Right lobe of liver (tissue), 6 donors: Measurements from ENCODE around the gene PFDN2. TPM values are rescaled to one million over a fixed set of nuclear protein-coding genes. Genes with fewer than 3 reads are reported as not detected.

Source experiments
- ATAC-seq, 4 donors: fragments of 200-7000 bp; cut with Tn5 transposase; one replicate each; pipeline ENCODE4 v1.9.1; 2020; ENCODE audit warnings: mild to moderate bottlenecking in 4 of 4, moderate library complexity in 4 of 4
- DNase-seq, 3 donors: peaks; one replicate each; pipeline ENCODE4 v3.0.0-alpha.2; 2020
- H3K27ac ChIP-seq, 3 donors: fragments of 200-600 bp; one replicate each; pipeline ENCODE4 v1.8.0; 2022
- H3K27me3 ChIP-seq, 2 donors: fragments of 200-600 bp; one replicate each; pipeline ENCODE4 v1.8.0; 2022
- H3K36me3 ChIP-seq, 4 donors: fragments of 200-600 bp; sonication (generic) in 1 of 4; one replicate each; pipeline versions ENCODE4 v1.5.1 to v1.8.0; 2017 to 2022; ENCODE audit warnings: control low read depth in 1 of 4
- H3K4me1 ChIP-seq, 4 donors: fragments of 200-600 bp; sonication (generic) in 1 of 4; one replicate each; pipeline versions ENCODE4 v1.5.1 to v1.8.0; 2017 to 2022; ENCODE audit warnings: control low read depth in 1 of 4
- H3K4me3 ChIP-seq, 3 donors: fragments of 200-600 bp; one replicate each; pipeline ENCODE4 v1.8.0; 2022
- H3K9me3 ChIP-seq, 4 donors: fragments of 200-600 bp; sonication (generic) in 1 of 4; one replicate each; pipeline versions ENCODE4 v1.5.1 to v1.8.0; 2017 to 2022; ENCODE audit warnings: control low read depth in 1 of 4
- POLR2A ChIP-seq: fragments of 450-650 bp; IDR thresholded peaks from one replicate; pipeline ENCODE4 v1.6.1; 2017; ENCODE audit warnings: antibody characterized with exemption, mild to moderate bottlenecking
- WGBS: methylation state at CpG from one replicate; pipeline ENCODE4 v1.1.6; 2018; ENCODE audit warnings: low coverage, low lambda C conversion rate; ENCODE audit not compliant: insufficient coverage; ENCODE audit errors: missing lambda C conversion rate; 5-methylcytosine and 5-hydroxymethylcytosine counted together
- intact Hi-C, 2 donors: fragments of 100-400 bp; cut with DNase I; formaldehyde crosslinking; loops; one replicate each; pipeline versions ENCODE4 v1.11.2 to v1.14.1; 2022
- total RNA-seq, 6 experiments: library from RNA; depleted of rRNA in 2 of 6; stranded (reverse); fragments of >200 nt in 2 of 6; fragmentation: NEBNext Ultra II Directional in 3 of 6; extraction: Animal tissue kit (Norgen Biotek cat#: 25700) in 3 of 6; gene quantifications; one replicate each; pipeline versions ENCODE4 v1.1.0 to v1.2.4, GENCODE V29; 2016 to 2023
- TF ChIP-seq, protein P1 (sequence below), 4 donors: fragments of 200-600 bp in 3 of 4; fragments of 450-650 bp in 1 of 4; IDR thresholded peaks; one replicate each; pipeline versions ENCODE4 v1.5.1 to v1.8.0; 2016 to 2022; ENCODE audit warnings: antibody characterized with exemption in 4 of 4, mild to moderate bottlenecking in 2 of 4
- donor health status: DM: no; HTN: yes; CAD: no.
- donor health status: DM: no; HTN: no; CAD: no.
- donor health status: DM: no; HTN: no; CAD: no.
- donor health status: DM: no; HTN: yes; CAD: no.
- donor health status: DM: no; HTN: yes; CAD: no.

PFDN2 gene
- total RNA-seq, 6 experiments from 2014 or later, result 16.6 to 37.5 (median 25.8) TPM

DNA sequence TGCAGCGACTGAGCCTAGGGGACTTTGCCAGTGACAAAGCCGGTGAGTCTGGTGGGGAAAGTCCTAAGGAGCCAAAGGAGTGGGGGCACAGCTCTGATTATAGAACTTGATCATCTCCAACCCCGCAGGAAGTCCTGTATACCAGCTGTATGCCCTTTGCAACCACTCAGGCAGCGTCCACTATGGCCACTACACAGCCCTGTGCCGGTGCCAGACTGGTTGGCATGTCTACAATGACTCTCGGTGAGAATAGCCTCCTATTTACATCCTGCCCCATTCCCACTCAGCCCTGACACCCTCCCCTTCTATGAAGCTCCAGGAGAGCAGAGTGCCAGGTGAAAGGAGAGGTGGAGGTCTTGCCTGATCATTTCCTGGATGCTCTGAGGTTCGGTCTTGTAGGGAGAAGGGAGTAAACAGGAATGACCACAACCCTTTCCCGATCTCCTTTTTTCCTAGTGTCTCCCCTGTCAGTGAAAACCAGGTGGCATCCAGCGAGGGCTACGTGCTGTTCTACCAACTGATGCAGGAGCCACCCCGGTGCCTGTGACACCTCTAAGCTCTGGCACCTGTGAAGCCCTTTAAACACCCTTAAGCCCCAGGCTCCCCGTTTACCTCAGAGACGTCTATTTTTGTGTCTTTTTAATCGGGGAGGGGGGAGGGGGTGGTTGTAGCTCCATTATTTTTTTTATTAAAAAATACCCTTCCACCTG, 47.2 kb upstream of the PFDN2 start:
- Histone ChIP-seq H3K36me3 (peaks cover 0 to 17% (median 0%) of the 10 kb centered on the region in 4 donors), H3K4me1 (peaks cover 0 to 13% (median 3%) of the 10 kb centered on the region in 4 donors), H3K27me3 (no peaks in the 10 kb centered on the region), H3K4me3 (peak overlapping the region in 1 of 3 donors; percentile 71), H3K9me3 (no peaks in the 10 kb centered on the region), H3K27ac (peak overlapping the region; percentile 59 to 67 (median 61))
- intact Hi-C loops, result no loop called here
- DNase-seq (no peak), ATAC-seq (no peak)
- whole genome bisulfite sequencing, result 57% methylated on average over 8 of the region's 14 CpGs
- TF ChIP-seq POLR2A, result no peak
- TF ChIP-seq, protein P1, sequence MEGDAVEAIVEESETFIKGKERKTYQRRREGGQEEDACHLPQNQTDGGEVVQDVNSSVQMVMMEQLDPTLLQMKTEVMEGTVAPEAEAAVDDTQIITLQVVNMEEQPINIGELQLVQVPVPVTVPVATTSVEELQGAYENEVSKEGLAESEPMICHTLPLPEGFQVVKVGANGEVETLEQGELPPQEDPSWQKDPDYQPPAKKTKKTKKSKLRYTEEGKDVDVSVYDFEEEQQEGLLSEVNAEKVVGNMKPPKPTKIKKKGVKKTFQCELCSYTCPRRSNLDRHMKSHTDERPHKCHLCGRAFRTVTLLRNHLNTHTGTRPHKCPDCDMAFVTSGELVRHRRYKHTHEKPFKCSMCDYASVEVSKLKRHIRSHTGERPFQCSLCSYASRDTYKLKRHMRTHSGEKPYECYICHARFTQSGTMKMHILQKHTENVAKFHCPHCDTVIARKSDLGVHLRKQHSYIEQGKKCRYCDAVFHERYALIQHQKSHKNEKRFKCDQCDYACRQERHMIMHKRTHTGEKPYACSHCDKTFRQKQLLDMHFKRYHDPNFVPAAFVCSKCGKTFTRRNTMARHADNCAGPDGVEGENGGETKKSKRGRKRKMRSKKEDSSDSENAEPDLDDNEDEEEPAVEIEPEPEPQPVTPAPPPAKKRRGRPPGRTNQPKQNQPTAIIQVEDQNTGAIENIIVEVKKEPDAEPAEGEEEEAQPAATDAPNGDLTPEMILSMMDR (IDR thresholded peaks at IDR 0.05), result no peak

DNA sequence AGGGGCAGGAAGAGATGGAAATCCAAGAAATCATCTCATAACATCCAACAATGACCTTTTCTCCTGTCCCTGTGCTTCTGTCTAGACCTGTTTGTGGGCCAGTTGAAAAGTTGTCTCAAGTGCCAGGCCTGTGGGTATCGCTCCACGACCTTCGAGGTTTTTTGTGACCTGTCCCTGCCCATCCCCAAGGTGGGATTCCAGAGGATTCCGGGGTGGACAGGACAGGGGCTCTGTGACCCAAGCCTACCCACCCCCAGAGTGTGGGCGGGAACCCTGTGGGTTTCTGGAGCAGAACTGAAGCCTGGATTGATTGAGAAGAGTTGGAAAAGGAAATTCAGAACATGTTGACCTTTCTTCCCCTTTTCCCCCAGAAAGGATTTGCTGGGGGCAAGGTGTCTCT, 46.0 kb upstream of the PFDN2 start:
- 100% methylated on average over 2 of the region's 5 CpGs for WGBS
- intact Hi-C loops, result no loop called here
- Histone ChIP-seq H3K4me1 (peaks cover 0 to 15% (median 3%) of the 10 kb centered on the region in 4 donors), H3K36me3 (peaks cover 0 to 17% (median 0%) of the 10 kb centered on the region in 4 donors), H3K27ac (no peak overlapping the region), H3K9me3 (no peaks in the 10 kb centered on the region), H3K4me3 (no peak overlapping the region), H3K27me3 (no peaks in the 10 kb centered on the region)
- no peak for TF ChIP-seq POLR2A
- TF ChIP-seq, protein P1 (IDR thresholded peaks at IDR 0.05), result no peak
- ATAC-seq (no peak), DNase-seq (no peak)

DNA sequence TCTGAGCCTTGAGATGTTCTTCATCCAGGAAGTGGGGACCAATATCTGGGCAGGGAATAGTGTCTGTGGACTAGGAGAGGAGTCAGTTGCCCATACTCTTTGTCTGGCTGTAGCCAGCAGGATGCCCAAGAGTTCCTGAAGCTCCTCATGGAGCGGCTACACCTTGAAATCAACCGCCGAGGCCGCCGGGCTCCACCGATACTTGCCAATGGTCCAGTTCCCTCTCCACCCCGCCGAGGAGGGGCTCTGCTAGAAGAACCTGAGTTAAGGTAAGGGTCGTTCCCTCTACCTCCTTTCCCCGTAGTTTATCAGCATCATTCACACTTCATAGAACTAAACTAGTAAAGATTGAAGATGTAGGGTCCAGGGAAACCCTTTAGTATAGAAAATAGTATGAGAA, 45.0 kb upstream of the PFDN2 start:
- WGBS, result 90% methylated on average over 2 of the region's 10 CpGs
- ATAC-seq, result no peak
- H3K27ac ChIP-seq, result no peak overlapping the region
- peaks cover 0 to 15% (median 3%) of the 10 kb centered on the region in 4 donors for H3K4me1 ChIP-seq
- peaks cover 0 to 17% (median 0%) of the 10 kb centered on the region in 4 donors for H3K36me3 ChIP-seq
- no peaks in the 10 kb centered on the region for H3K9me3 ChIP-seq
- intact Hi-C loops, result no loop called here
- H3K27me3 ChIP-seq, result no peaks in the 10 kb centered on the region
- no peak for TF ChIP-seq POLR2A
- TF ChIP-seq, protein P1 (IDR thresholded peaks at IDR 0.05), result no peak
- no peak overlapping the region for H3K4me3 ChIP-seq
- no peak for DNase-seq

DNA sequence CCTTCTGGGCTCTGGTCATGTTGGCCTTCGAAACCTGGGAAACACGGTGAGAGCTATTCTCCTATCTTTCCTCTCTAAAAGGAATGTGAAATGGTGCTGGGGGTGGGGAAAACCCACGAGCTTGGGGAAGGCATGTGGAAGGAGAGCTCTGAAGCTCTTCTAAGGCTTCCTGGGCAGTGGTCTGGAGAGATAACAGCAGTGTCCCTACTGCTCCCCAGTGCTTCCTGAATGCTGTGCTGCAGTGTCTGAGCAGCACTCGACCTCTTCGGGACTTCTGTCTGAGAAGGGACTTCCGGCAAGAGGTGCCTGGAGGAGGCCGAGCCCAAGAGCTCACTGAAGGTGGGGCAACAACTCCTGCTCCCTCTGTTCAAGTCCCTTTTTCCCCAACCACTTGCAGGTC, 44.2 kb upstream of the PFDN2 start:
- H3K4me3 ChIP-seq, result no peak overlapping the region
- ATAC-seq (no peak), DNase-seq (no peak)
- intact Hi-C loops, result no loop called here
- no peaks in the 10 kb centered on the region for H3K27me3 ChIP-seq
- H3K4me1 ChIP-seq, result peaks cover 0 to 15% (median 2%) of the 10 kb centered on the region in 4 donors
- no peaks in the 10 kb centered on the region for H3K9me3 ChIP-seq
- no peak overlapping the region for H3K27ac ChIP-seq
- WGBS, result 40% methylated on average over 1 of the region's 7 CpGs
- no peak for TF ChIP-seq POLR2A
- TF ChIP-seq, protein P1 (IDR thresholded peaks at IDR 0.05), result no peak
- H3K36me3 ChIP-seq, result peaks cover 0 to 22% (median 0%) of the 10 kb centered on the region in 4 donors
